Stimulated activated CD4-positive, alpha-beta T cell treated with anti-CD3 and anti-CD28 coated beads, Interleukin-2, amount 100 ng/mL, for 48 hours (primary cell): ENCODE results near the gene SLC27A1.
"Not testable (repeated sequence)": the region's sequence is repeated elsewhere in the genome, so short reads cannot be mapped to it uniquely, and the experiment has no call there.

Source experiments
- DNase-seq, 2 donors: peaks; one replicate each; pipeline ENCODE4 v3.0.0-alpha.2; 2020

Gene SLC27A1

DNA sequence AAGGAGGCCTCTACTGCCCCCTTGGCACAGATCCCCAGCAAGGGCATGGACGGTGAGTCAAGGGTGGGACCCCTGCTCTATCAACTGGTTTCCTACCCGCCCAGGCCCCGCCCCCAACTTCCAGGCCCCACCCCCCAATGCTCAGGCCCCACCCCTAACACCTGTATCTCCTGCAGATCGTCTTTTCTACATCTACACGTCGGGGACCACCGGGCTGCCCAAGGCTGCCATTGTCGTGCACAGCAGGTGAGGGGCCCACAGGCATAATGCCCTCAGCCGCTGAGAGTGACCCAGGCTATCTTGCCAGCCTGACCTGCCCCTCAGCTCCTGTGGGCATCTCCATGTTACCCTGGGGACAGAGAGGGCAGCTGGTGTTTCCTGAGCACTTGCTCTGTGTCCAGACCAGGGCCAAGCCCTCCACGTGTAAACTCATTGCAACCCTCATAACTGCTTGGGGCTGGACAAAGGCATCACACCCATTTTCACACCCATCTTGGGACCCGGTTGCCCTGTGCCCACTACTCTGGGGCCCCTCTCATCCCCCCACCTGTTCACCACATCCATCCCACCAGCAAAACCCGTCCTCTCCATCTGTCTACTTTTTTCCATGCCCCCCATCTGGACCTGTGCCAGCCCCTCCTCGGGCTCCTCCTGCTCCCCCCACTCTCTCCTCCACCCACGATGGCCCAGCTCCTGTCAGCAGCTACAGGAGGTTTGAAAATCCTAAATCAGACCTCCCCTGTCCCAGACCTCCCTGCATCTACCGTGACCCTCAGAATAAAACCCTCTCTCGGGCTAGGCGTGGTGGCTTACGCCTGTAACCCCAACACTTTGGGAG is 17.2 kb downstream of the SLC27A1 start:
- no peak for DNase-seq

DNA sequence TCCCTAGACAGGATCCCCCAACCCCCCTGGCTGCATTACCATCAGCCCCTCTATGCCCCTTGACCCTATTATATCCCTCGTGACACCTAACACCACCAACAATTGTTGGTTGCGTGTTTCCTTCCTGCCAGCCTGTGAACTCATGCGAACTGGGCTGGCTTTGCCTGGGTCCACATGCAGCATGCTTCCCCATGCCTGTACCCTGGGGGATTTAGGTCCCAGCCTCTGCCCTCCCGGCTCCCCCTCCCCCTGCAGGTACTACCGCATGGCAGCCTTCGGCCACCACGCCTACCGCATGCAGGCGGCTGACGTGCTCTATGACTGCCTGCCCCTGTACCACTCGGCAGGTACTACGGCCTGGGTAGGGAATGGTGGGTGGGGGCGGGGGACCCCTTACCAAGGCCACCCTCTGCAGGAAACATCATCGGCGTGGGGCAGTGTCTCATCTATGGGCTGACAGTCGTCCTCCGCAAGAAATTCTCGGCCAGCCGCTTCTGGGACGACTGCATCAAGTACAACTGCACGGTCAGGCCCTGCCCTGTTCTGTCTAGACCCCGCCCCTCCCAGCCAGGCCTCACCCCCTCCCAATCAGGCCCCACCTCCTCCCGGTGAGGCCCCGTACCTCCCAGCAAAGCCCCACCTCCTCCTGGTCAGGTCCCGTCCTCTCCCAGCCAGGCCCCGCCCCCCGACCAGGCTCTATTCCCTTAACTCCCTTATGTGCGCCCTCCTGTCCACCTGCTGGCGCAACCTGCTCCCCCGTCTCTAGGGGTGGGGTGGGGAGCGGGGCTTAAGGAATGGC is 18.5 kb downstream of the SLC27A1 start:
- DNase-seq = peak; percentile 60 to 74

GRCh38 chr19:17489392-17490030 is 19.2 kb downstream of the SLC27A1 start:
- DNase-seq = no peak

- no peak for DNase-seq
These were observed 20.1 kb downstream of the SLC27A1 start for GRCh38 chr19:17490411-17490810.

DNA sequence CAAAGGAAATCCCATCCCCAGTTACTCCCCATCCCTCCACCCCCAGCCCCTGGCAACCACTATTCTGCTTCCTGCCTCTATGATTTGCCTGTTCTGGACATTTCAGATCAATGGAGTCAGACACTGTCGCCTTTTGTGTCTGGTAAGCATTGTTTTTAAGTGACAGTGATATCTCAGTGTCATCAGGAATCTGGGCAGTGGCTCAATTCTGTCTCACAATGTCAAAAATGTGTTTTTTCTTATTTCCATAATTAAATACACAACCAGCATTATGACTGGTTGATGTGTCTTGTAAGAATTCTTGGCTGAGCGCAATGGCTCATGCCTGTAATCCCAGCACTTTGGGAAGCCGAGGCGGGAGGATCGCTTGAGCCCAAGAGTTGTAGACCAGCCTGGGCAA is 21.0 kb downstream of the SLC27A1 start:
- no peak for DNase-seq

DNA sequence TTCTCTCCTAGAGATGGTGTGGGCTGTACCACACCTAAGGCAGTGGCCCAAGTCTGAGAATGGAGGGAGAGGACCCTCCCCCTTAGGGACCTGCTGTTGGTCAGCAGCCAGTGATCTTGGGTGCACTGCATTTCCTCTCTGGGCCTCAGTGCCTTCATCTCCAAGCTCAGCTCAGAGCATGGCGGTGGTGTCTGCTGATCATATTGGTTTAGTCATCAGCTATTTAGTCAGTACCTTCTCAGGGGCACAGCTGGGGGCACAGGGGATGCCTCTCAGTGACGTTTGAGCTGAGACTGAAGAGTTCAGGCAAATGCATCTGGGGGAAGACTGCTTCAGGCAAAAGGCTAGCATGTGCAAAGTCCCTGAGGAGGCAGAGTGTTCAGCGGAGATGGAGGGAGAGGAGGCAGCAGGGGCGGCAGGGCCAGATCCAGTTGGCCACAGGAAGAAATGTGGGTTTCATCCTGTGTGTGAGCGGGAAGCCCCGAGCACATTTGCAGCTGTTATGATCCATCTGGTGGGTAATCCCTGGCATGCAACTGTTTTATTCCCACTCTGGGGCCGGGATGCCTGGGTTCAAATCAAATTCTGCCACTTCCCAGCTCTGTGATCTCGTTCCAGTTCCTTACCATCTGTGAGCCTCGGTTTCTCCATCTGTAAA is 25.4 kb downstream of the SLC27A1 start:
- no peak for DNase-seq

DNA sequence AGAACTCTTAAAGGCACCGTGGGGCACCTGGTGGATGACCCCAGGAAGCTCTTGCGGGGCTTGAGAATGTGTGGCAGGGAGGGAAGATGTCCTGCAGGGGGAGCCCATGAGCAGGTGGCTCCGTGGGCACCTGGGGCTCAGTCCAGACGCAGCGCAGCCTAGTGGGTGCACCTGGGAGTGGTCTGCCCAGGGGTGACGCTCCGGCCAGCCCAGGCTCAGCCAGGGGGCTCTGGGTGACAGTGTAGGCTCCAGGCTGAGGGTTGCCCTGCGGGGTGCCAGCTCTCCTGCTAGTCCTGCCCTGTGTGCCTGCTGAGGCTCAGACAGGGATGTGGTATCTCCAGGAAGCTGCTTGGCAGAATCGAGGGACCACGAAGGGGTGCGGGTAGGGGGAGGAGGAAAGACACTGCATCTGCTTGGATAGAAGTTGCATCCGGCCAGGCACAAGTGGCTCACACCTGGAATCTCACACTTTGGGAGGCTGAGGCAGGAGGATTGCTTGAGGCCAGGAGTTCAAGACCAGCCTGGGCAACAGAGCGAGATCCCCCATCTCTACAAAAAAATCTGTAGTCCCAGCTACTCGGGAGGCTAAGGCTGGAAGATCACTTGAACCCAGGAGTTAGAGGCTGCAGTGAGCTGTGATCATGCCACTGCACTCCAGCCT is 26.1 kb downstream of the SLC27A1 start:
- DNase-seq = peak; percentile 82 to 85

- DNase-seq = no peak
These were observed 26.9 kb downstream of the SLC27A1 start for GRCh38 chr19:17497149-17497798.

GRCh38 chr19:17499025-17499424 is 28.7 kb downstream of the SLC27A1 start:
- DNase-seq = not testable (repeated sequence)

DNA sequence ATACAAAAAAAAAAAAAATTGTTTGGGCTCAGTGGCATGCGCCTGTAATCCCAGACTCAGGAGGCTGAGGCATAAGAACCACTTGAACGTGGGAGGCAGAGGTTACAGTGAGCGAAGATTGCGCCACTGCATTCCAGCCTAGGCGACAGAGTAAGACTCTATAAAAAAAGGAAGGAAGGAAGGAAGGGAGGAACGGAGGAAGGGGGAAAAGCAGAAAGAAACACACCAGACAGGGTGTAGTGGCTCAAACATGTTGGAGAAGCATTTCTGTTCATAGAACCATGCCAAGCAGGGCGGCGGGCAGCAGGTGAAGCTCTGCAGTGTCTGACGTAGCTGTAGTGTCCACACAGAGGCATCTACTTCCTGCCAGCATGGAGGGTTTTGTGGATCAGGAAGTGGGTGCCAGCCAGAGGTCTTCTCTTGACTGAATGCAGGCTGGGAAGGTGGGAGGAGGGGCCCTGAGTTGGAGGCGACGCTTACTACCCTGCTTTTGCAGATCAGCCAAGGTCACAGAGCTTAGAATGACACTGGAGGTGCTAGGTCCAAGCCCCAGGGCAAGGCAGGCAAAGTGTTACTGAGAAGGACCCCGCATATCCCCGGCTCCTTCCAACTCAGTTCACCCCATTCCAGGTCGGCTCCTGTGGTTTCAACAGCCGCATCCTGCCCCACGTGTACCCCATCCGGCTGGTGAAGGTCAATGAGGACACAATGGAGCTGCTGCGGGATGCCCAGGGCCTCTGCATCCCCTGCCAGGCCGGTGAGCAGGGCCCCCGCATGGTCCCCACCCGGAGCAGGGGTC is 29.5 kb downstream of the SLC27A1 start:
- DNase-seq = no peak

- no peak for DNase-seq
These were observed 30.3 kb downstream of the SLC27A1 start for GRCh38 chr19:17500447-17501198.

DNA sequence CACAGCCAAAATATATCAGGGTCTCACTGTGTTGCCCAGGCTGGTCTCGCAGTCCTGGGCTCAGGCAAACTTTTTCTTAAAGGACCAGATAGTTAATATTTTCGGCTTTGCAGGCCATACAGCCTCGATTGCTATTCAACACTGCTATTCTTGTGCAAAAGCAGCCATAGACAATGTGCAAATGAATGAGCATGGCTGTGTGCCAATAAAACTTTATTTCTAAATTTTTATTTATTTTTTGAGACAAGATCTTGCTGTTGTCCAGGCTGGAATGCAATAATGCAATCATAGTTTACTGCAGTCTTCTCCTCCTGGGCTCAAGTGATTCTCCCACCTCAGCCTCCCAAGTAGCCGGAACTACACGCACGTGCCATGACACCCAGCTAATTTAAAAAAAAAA is 32.9 kb downstream of the SLC27A1 start:
- DNase-seq = no peak

DNA sequence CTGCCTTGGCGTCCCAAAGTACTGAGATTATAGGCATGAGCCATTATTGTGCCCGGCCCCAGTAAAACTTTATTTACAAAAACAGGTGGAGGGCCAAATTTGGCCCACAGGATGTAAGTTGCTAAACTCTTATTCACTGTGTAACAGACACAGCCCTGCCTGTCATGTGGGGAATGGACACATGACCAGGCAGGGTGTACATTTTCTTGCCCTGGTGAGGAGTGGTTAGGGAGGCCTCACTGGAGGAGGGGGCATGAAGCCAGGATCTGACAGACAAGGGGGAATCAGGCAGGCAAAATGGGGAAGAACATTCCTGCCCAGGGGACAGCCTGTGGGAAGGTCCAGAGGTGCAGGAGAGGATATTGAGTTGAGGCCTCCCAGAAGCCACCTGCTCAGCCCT is 33.7 kb downstream of the SLC27A1 start:
- no peak for DNase-seq

DNA sequence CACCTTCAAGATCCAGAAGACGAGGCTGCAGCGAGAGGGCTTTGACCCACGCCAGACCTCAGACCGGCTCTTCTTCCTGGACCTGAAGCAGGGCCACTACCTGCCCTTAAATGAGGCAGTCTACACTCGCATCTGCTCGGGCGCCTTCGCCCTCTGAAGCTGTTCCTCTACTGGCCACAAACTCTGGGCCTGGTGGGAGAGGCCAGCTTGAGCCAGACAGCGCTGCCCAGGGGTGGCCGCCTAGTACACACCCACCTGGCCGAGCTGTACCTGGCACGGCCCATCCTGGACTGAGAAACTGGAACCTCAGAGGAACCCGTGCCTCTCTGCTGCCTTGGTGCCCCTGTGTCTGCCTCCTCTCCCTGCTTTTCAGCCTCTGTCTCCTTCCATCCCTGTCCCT is 34.1 kb downstream of the SLC27A1 start:
- no peak for DNase-seq

DNA sequence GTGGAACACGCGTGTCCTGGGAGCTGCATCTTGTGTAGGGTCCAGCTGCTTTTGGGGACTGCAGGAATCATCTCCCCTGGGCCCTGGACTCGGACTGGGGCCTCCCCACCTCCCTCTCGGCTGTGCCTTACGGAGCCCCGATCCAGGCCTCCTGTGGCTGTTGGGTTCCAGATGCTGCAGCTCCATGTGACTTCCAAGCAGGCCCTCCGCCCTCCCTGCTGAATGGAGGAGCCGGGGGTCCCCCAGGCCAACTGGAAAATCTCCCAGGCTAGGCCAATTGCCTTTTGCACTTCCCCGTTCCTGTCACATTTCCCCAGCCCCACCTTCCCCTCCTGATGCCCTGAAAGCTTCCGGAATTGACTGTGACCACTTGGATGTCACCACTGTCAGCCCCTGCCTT is 34.9 kb downstream of the SLC27A1 start:
- no peak for DNase-seq

DNA sequence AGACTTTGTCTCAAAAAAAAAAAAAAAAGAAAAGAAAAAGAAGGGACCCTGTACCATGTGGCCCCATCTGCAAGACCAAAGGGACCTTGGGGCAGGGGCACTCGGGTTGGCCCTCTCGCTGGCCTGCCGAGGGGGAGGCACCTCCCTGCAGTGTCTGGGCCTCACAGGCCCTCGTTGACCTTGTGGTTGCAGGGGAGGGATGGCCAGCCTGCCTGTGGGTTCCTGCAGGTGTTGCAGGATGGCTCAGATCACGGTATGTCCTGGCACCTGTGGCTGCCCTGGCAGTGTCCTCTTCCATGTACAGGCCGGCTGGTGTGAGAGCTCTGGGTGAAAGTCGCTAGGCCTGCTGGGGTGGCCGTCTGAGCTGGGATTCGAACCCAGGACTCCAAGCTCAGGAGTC is 36.4 kb downstream of the SLC27A1 start:
- no peak for DNase-seq

DNA sequence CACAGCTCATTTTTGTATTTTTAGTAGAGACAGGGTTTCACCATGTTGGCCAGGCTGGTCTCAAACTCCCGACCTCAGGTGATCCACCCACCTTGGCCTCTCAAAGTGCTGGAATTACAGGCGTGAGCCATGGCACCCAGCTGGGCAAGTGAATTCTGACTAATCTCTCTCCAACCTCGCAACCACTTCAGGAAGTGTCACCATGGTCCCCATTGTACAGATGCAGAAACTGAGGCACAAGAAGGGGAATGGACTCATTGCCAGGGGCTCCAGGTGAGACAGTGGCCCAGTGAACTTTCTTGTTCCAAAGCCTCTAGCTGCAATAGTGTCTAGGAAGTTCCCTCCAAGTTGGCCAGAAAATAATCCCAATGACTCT is 38.2 kb downstream of the SLC27A1 start:
- not testable (repeated sequence) for DNase-seq

- no peak for DNase-seq
These were observed 40.1 kb downstream of the SLC27A1 start for GRCh38 chr19:17510220-17510993.

DNA sequence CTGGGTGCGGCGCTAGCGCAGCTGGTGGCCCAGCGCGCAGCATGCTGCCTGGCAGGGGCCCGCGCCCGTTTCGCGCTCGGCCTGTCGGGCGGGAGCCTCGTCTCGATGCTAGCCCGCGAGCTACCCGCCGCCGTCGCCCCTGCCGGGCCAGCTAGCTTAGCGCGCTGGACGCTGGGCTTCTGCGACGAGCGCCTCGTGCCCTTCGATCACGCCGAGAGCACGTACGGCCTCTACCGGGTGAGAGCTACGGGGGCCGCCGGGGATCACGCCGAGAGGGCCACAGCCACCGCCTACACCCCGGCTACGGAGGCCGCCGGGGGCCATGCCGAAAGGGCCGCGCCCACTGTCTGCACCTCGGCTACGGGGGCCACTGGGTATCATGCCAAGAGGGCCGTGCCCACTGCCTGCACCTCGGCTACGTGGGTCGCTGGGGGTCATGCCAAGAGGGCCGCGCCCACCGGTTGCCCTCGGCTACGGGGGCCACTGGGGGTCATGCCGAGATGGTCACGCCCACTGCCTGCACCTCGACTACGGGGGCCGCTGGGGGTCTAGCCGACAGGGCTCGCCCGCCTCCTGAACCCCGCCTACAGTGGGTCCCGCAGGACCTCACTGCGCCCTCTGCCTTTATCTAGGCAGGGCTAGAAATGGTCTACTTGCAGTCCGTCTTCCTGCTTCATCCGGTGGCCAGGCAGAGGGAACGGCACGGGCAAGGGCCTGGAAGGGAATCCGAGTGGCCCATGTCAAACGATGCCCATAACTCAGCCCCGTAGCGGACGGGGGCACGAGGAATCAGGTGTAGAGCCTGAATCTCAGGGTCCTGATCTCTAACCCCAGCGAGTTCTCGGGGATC is 41.6 kb downstream of the SLC27A1 start:
- peak; percentile 76 to 79 for DNase-seq
